HG03196 (cell line): Measurements from ENCODE around the gene HVCN1.
"Not testable (repeated sequence)": the region's sequence is repeated elsewhere in the genome, so short reads cannot be mapped to it uniquely, and the experiment has no call there.

Experiments
- ATAC-seq: cut with Tn5 transposase; IDR thresholded peaks from one replicate; pipeline ENCODE4 v1.9.1; 2021; ENCODE audit not compliant: unreplicated experiment

Gene HVCN1

DNA sequence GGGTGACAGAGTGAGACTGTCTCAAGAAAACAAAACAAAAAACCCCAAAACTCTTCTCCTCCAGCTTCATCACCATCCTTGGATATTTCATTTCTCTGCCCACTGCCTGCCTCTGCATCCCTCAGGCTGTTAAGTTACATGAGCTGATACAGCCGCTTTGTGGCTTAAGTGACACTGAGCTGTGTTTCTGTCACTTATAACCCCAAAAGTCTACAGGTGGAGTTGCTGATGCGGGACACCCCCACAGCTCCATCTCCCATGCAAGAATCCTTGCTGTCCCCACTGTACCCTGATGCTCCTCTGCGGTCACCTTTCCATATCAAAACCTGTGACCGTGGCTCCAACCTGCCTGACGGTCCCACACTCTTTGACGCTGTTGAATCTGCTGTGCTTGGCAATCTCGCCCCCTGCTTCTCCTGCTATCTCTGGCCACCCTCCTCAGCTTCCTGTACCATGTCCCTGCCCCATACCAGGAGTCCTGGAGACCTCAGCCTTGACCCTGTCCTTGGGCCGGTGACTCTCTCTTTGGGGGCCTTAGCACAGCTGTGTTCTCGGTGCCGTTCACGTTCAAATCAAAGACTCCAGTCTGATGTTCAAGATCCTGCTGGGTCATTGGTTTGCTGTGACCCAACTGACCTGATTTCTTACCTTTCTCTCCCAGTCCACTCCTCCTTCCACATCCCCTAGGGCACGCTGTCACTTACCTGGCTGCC lies 20.3 kb downstream of the HVCN1 start:
- ATAC-seq = no peak

DNA sequence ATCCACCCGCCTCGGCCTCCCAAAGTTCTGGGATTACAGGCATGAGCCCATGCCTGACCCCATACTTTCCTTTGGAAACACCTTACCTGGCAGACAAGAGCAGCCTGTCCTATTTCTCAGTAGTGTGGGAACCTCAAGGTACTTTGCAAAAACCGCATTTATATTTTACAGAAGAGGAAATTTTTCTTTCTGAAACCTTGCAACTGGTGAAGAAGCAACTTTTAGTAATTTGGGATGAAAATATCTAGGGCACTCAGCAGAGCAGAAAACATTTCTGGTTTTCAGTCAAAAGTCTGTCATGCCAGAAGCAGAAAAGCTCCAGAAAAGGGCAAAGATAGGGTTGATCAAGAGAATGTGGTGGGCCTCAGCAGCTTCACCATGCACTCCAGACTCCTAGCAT lies 21.2 kb downstream of the HVCN1 start:
- no peak for ATAC-seq

DNA sequence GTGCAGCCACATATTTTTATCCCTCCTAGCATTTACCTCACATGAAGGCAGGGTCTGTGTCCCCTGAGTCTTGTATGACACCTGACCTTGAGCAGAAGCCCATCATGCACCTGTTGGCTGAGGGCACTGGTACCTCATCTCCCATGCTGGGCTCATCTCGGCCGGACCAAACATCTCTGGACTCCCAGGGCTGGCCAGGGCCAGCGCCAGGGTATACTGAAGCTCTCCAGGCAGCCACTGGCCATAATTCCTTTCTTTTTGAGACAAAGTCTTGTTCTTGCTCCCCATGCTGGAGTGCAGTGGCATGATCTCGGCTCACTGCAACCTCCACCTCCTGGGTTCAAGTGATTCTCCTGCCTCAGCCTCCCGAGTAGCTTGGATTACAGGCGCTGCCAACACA lies 22.0 kb downstream of the HVCN1 start:
- no peak for ATAC-seq

DNA sequence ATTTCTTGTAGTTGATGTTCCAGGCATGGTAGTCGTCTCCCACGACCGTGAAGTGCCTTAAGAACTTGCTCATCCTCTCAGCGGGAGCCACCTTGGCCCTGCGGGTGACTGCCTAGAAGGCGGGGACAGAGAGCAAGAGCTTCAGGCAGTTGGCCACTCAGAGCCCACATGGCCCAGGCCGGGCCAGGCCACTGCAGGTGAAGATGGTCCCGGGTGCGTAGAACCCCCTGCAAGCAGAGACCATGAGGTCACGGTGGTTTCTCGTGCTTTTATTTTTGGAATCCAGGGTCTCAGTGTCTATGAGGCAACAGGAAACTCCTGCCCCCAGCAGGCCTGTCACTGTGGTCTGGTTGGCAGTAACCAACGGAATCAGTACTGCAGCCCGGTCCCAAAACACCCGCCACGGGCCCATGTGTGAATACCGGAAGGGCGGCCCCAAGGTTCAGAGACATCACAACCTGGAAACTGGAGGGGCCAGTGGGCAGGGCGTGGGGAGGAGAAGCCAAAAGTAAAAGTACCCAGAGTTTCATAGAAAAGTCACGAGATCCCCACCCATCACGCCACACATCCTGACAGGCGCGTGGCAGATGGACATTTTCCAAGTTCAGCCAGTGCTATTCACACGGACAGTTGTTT lies 27.5 kb downstream of the HVCN1 start:
- peak; percentile 84 for ATAC-seq

DNA sequence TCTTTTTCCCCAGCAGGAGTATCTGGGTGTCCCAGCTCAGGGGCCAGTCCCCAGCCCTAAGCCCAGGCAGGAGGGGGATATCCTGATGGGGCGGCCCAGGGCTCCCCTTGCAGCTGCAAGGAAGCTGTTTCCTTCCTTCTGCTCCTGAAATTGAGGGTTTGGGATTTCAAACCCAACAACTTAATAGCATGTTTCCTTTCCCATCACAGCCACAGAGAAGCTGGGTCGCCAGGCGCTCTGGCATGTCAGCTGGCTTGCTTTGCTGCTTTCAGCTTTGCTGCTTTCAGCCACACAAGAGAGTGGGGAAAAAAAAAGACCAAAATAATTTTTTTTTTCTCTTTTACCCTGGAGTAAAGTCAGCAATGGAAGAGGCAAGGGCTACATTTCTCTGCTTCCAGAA lies 30.0 kb downstream of the HVCN1 start:
- ATAC-seq = no peak

DNA sequence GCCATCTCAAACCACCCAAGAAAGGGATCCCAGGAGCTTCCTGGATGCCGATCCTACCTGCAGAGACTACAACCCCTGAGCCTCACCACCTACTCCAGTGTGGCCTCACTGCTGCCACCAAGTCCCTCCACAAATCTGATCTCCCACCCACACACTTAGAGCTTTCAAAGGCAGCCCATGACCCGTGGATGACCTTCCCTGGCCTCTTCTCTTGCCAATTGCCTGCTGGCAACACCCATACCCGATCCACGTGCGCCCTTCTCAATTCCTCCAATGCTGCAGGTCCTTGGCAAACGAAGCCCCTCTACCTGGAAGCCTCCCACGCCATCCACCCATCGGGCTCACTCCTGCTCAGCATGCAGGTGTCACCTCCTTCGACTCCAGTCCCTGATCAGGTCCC lies 30.7 kb downstream of the HVCN1 start:
- no peak for ATAC-seq

DNA sequence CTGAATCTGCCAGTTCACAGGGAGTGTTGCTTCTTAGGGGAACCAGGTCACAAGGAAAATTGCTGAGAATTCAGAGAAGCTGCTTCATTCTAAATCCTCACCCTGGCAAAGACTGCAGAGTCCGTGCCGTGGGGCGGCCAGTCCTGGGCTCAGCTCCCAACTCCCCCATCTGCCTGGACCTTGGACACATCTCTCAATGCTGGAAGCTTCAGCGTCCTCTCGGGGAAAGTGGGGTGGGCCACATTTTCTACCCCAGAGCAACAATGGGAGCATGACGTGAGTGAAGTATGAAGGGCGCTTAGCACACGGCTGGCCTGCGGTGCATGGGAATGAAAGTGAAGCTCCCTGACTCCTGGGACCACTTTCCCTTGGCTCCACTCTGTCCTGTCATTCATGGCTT lies 31.2 kb downstream of the HVCN1 start:
- ATAC-seq = no peak

DNA sequence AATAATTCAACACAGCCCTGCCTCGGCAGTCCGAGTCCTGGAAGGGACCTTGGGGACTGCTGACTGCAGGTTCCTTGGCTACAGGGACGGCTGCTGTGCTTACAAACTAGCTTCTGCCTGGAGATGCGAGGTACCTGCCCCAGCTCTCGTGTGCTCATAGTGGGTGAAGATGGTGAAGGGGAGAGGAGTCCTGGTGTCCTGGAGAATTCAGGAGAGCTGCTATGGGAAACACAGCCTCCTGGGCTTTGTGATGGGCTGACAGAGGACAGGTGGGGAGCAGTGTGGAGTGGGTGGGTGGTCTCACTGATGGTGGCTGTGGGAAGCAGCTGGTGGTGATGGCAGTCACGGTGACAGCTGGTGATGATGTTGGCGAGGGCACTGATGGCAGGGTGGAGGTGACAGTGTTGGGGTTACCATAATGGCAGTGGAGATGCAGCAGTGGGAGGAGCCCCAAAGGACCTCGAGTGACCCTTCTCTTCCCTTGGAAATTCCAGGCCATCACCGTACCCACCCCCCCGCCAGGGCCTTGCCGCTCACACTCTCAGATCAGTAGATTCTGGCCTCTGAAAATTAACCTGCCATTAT lies 32.8 kb downstream of the HVCN1 start:
- ATAC-seq = no peak

DNA sequence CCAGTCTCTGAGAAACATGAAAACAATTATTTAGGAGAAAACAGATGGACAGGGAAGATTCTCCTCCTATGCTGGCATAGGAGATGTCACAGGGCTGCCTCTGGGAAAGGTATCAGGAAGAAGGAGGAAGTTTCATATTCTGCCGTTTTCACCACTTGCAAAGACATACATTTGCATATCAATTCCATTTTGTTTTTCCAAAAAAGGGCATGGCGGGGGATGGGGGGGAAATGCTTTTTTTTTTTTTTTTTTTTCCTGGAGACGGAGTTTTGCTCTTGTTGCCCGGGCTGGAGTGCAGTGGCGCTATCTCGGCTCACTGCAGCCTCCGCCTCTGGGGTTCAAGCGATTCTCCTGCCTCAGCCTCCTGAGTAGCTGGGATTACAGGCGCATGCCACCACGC lies 34.7 kb downstream of the HVCN1 start:
- not testable (repeated sequence) for ATAC-seq

DNA sequence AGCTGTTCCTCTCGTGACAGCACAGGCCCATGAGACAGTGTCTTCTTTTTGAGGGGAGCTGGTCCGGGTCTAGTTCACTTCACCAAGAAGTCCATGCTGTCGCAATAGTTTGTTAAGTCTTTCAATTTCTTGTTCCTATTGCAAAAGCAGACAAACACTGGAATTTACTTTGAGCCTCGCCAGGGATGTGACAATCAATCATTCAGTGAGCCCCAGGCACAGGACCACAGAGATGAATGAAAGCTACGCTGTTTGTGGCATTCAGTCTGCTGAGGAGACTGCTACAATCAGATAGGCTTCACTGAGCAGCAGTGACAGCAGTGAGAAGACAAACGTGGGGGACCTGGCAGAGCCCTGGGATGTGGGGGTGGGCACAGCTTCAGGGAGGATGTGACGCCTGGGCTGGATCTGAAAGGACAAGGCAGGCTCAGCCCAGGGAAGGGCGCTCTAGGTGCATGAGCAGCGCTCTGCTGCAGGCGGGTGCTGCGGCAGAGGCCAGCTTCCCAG lies 39.5 kb downstream of the HVCN1 start:
- ATAC-seq = no peak

DNA sequence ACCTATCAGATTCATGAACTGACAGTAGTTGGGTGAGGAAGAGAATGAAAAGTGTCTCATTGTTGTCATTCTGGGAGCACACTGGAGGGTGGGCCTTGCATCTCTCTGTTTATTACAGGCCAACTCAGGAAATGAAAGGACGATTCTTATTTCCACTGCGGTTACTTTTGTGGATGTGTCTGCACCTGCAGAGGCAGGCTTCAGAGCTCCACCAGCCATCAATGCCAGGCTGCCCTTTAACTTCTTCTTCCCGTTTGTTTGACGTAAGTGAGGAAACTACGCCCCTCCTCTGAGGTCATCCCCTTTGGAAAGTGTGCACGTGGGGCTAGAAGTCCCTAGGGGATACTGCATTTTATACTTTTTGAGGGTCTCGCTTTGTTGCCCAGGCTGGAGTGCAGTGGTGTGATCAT lies 41.3 kb downstream of the HVCN1 start:
- ATAC-seq = no peak

DNA sequence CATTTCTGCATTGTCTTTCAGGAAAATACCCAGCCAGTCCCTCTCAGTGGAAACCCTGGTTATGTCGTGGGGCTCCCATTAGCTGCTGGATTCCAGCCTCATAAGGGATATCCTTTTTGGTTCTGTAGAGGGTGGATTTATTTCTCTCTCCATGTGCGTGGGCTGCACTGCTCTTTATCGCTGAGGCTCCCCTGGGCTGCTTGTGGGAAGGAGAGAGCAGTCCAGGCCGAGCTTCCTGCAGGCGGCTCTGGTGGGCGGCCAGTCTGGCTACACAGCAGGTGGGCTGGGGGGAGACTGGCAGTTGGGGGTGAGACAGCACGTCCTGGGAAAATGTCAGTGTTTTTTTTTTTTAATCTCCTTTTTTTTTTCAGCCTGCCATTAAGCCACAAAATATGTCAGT lies 47.4 kb downstream of the HVCN1 start:
- no peak for ATAC-seq

DNA sequence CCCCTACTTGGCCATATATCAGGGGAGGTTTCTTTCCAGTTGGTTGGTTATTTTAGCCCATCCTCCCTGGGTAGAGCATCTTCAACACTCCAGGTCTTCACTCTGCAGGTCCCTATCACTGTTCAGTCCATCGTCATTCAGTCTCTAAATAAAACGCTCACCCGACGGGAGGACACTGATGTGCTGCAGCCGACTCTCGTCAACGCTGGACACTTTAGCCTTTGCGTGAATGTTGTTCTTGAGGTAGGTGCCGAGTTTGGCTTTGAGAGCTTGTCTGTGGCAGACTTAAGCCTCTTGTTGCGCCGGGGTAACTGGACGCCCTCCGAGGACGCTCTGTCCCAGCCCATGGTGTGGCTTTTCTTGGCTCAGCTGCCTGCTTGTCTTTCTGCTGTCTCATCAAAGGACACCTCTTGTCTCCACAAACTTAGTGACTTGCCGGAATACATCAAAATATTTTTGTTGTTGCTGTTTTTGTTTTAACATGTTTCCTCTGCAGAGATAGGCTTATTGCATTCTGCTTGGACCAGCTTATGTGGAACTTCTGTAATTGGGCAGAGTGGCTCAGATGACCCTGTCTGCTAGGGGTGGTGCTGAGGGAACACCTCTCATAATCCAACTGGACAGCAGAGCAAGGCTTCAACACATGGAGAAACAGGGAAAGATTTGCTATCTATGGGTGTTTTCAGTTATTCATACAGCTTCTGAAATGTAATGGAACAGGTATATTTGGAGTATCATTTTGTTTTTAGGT lies 48.5 kb downstream of the HVCN1 start:
- no peak for ATAC-seq

DNA sequence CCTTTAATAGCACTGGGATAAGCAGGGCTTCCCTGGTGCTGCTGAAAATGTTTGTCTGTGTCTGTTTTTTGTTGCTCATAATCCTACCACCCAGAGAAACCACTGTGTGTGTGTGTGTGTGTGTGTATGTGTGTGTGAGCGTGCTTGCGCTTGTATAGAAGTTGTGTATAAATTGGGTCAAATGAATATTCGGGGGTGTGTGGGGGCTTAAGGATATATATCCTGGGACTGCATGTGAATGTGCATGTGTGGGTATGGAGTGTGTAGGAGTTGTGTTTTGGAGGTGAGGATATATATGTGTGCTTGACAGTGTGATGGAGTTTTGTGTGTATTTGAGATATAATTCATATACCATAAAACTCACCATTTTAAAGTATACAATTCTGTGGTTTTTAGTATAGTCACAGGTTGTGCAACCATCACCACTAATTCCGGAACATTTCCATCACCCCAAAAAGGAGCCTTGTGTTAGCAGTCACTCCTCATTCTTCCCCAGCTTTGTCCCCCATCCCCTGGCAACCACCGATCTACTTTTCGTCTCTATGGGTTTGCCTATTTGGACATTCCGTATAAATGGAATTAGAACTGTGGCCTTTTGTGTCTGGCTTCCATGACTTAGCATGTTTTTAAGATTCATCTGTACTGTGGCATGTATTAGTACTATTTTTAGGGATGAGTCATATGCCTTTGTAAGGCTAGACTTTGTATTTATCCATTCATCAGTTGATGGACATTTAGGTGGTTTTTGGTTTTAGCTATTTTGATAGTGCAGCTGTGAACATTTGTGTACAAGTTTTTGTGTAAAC lies 49.4 kb downstream of the HVCN1 start:
- no peak for ATAC-seq

DNA sequence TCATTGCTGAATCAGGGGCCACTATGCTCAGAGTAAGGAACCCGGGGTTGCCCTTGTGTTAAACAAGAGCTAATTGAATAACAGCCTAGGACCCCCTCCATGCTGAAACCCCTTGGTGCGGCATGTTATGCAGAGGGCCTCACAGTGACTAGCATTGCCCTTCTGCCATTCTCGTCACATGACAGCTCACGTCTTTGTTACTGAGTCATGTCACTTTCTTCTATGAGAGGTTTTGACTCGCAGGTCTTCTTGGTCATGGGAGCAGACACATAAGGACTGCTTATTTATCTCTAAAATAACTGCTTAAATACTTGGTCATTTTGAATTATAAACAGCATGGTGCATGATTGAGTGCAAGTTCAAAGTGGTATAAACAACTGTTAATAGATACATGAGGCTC lies 50.1 kb downstream of the HVCN1 start:
- ATAC-seq = no peak

DNA sequence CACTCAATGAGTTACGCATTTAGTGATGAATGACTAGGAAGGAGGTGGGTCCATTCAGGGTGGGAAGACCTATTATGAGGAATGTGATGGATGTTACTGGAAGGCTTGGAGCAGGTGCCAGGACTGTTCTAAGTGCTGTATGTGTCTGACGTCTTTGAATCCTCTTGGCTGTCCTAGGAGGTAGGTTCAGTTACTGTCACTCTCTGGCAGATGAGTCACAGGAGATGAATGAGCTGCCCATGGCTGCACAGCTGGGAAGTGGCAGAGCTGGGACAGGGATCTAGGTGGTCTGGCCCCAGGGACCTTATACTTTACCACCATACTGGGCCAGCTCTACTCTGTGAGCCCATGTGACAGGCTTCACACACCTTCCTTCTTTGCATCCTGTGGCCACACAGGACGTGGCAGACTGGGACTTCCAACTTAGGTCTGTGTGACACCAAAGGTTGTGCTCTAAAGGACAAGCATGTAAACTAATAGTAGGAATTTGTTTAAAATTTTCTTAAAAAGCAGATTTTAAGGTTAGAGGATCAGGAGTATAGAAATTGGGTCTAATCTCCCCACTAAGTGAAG lies 51.0 kb downstream of the HVCN1 start:
- ATAC-seq = no peak

DNA sequence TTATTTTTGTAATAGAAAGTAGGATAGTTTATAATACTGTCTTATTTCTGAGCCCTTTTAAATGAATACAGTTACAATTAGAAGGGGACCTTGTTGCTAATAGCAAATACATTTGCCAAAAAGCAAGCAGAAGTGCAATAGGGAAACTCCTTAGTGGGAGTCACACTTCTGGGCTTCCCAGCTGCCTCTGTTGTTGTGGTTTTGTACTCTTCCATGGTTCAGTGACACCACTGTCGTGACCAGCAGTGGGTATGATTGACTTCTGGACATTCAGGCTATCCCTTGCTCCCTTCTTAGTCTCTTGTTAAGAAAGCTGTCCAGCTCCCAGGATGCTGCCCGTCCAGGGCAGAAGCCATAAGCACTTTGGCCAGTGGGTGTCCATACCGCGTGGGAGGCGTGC lies 52.4 kb downstream of the HVCN1 start:
- no peak for ATAC-seq

DNA sequence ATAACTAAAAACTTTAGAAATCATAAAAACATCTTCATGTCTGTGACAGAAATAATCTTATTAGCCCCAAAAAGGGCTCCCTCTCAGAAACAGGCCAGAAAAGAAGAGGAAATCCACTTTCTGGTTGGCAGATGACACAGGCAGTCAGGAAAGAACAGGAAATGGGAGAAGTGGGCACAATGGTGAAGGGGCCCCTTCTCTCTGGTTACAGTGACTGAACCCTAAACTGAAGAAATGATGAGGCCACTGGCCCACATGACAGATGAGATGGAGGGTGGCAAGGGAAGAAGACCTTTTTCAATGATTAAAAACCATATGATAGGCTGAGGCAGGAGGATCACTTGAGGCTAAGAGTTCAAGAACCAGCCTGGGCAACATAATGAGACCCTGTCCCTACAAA lies 53.9 kb downstream of the HVCN1 start:
- no peak for ATAC-seq

DNA sequence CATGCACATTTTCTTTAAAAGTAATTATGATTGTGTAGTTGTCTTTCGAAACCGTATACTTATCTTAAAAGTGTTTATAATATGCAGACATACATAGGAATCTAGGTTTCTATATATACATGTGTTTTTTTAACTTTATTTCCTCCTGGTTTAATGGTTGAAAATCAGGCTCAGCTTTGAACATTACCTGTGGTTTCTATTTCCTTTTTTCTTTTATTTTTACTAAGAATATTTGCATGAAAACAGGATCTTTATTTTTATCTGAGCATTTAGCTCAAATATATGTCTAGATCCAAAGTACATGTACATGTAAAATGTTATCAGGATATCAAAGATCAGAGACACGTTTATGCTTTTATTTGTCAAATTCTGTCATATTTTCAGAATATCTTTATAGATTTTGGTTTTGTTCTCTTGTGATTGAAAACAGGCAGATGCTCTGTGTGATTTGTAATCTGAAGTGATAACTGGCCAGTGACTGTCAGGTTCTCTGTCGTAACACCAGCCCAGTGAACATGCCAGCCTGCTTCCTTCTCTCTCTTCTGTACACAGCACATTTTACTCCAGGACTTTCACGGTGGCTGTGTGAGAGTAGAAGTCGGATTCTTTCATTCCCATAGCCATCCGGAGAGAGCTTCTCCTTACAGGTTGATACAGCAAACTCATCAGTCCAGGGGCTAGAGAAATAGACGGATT lies 61.3 kb downstream of the HVCN1 start:
- ATAC-seq = no peak

DNA sequence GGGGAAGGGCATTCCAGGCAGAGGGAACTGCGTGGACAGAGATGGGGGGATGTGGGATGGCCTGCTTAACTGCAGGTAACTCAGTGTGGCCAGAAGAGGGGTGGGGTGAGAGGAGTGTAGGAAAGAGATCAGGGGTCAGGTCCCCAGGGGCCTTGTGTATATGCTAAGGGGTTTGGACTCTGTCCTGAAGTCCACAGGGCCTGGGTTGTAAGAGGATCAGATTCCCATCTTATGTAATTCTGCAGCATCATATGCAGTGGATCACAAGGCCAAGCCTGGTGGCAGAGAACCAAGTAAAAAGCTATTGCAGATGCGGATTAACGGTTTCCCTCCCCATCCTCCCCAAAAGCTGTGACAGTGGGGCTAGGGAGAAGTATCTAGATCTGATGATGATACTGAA lies 66.3 kb downstream of the HVCN1 start:
- no peak for ATAC-seq
